GM18867 (cell line): Measurements from ENCODE around the gene CPM.
"Not testable (repeated sequence)": the region's sequence is repeated elsewhere in the genome, so short reads cannot be mapped to it uniquely, and the experiment has no call there.

Experiments used
- ATAC-seq: cut with Tn5 transposase; IDR thresholded peaks from one replicate; pipeline ENCODE4 v1.9.1; 2021; ENCODE audit warnings: mild to moderate bottlenecking, moderate library complexity; ENCODE audit not compliant: unreplicated experiment

The CPM gene

DNA sequence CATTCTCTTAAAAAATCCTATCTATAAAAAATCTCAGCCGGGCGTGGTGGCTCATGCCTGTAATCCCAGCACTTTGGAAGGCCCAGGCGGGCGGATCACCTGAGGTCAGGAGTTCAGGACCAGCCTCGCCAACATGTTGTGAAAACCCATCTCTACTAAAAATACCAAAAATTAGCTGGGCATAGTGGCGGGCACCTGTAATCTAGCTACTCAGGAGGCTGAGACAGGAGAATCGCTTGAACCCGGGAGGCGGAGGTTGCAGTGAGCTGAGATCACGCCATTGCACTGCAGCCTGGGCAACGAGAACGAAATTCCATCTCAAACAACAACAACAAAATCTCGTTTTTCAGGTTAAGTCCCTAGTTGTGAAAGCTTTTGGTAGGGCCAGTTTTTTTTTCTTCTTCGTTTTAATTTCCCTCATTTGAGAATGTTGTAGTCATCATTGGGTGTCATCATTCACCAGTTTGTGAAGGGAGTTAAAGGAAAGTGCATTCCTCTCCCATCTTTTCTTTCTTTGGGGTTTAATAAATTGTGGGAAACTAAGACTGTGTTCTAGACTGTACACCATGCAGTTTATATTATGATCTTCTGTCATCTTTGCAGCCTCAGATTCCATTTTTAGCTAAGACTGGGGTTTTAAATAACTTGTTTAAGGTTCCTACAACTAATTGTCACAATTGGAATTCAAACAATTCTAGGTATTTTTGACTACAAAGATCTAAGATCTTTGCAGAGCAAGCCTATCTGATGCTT lies 101.0 kb downstream of the CPM start:
- ATAC-seq, result no peak

DNA sequence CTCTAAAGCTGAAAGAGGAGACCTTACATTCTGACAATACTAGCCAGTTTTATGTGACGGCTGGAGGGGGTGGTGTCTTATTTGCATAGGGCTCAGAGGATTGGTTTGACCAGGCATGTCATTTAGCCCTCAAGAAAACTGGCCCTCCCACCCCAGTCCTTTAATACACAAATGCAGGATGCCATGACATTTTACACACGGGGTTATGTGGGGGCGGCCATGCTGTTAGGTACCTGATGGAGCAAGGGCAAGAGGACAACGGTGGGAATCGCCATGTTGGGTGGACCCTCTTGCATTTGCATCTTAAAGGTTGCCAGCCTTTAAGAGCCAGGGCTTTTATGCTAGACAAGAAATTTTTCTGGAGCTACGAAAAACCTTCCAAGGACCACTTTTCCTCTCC lies 101.7 kb downstream of the CPM start:
- no peak for ATAC-seq

DNA sequence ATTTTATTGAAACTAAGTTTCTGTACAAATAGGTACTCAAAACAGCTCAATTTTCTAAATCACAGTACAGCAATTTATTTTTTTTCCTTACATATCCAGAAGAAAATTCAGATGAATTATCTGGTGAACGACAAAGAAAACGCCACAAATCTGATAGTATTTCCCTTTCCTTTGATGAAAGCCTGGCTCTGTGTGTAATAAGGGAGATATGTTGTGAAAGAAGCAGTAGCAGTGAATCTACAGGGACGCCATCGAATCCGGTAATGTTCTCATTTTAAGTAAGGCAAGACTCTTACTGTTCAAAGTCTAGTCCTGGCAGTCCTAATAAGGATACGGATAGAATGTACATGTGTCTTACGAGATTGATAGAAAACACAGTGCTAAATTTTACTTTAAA lies 104.3 kb downstream of the CPM start:
- no peak for ATAC-seq

DNA sequence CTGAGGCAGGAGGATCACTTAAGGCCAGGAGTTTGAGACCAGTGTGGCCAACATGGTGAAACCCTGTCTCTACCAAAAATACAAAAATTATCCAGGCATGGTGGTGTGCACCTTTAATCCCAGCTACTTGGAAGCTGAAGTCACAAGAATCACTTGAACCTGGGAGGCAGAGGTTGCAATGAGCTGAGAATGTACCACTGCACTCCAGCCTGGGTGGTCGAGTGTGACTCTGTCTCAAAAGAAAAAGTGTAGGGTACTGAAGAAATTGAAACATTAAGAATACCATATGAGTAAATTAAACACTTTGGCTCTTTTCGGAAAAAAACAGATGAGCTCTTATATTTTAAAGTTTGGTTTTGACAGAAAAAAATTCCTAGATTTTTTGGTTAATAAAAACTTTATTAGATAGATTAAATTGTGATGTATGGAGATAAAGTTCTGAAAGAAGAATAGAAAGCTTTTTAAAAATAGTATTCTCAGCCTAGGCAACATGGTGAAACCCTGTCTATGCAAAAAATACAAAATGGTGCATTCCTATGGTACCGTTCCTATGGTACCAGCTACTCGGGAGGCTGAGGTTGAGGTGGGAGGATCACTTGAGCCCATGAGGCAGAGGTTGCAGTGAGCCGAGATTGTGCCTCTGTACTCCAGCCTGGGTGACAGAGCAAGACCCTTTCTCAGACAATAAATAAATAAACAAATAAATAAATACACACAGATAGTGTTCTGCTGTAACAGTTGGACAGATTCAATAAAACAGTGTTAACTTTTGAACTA lies 104.9 kb downstream of the CPM start:
- no peak for ATAC-seq

DNA sequence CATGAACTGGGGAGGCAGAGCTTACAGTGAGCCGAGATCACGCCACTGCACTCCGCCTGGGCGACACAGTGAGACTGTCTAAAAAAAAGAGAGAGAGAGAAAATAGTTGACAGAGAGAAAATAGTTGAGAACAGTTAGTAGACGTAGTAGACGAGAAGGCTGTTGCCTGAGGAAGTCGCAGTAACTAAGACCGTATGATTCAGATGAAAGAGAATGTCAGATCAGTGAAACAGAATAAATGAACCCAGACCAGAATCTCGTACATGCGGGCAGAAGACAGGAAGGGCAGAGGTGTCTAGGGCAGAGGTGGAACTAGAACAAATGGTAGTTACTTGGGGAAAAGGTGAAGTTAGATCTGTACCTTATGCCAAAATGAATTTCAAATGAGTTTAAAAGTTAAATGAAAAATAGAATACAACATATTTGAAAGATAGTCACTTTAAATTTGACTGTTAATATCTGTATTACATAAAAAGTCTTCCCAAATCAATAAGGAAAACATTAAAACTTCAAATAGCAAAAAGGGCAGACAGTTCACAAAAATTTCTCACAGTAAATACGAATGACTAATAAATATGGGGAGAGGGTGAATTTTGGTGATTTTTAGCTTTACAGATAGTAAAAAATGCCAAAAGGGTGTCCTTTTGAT lies 107.3 kb downstream of the CPM start:
- ATAC-seq, result no peak

DNA sequence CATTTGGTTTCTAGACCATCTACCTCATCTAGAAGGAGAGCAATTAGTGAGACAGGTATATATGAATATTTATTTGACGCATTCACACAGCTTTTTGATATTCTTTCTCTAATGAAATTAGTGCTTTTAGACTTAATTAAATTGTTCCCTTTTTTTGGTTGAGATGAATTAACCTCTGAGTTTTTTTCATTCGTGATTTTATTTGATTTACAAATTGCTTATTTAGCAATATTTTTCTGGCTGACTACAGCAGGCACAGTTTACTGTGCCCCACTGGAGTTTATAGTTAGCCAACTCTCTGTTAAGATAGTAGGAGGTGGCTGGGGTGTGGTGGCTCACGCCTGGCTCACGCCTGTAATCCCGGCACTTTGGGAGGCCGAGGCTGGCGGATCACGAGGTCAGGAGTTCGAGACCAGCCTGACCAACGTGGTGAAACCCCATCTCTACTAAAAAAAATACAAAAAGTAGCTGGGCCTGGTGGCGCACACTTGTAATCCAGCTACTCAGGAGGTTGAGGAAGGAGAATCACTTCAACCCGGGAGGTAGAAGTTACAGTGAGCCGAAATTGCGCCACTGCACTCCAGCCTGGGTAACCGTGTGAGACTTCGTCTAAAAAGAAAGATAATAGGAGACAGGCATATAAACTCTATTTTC lies 108.2 kb downstream of the CPM start:
- ATAC-seq, result no peak

DNA sequence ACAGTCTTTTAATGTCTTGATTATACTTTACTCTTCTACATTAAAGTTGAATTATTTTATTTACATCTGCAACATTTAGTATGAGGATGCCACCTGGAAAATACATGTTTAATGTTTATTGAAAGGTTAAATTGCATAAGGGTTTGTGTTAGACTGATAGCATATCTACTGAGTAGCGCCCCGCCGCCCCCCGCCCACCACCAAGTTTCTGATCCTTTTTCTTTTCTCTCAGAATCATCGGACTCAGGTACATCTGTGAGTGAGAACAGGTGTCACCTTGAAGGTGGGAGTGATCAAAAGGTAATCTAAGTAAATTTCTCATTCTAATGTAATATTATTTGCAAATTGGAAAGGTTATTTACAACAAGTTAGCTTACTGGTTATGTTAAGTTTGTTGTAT lies 108.8 kb downstream of the CPM start:
- no peak for ATAC-seq

DNA sequence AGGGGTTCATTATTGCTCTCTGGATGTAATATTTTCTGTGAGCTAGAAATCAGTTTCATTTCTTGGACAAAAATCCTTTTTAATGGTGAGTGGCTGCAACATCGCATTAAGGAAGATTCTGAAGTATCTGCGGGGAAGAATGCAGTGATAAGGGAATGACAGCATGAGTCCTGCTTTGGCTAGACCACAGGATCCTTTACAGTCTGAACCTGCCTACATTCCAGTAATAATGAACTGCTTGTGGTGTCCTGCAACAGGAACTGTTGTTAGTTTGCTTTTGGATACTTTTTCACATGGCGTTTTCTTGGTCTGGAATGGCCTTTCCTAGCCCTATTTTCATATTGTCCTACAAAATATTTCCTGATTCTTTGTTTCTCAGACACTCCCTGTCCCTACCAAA lies 109.3 kb downstream of the CPM start:
- ATAC-seq, result no peak

DNA sequence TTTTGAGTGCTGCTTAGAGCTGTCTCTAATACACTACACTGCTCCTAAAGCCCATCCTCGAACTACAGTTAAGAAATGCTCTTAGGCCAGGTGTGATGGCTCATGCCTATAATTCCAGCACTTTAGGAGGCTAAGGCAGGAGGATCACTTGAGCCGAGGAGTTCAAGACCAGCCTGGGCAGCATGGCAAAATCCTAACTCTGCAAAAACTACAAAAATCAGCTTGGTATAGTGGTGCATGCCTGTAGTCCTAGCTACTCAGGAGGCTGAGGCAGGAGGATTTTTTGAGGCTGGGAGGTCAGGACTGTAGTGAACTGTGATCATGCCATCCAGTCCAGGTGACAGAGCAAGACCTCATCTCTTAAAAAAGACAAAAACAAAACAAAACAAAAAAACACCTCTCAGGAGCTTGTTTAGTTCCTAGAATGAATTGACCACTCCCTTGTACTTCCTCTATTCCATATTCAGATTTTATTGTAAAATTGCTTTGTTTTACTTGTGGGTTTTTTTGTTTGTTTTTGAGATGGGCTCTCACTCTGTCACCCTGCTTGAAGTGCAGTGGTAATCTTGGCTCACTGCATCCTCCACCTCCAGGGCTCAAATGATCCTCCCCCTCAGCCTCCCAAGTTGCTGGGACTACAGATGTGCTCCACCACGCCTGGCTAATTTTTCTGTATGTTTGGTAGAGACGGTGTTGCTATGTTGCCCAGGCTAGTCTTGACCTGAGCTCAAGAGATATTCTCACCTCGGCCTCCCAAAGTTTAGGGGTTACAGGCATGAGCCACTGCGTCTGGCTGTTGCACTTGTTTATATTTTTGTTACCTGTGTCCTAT lies 111.4 kb downstream of the CPM start:
- ATAC-seq, result no peak

DNA sequence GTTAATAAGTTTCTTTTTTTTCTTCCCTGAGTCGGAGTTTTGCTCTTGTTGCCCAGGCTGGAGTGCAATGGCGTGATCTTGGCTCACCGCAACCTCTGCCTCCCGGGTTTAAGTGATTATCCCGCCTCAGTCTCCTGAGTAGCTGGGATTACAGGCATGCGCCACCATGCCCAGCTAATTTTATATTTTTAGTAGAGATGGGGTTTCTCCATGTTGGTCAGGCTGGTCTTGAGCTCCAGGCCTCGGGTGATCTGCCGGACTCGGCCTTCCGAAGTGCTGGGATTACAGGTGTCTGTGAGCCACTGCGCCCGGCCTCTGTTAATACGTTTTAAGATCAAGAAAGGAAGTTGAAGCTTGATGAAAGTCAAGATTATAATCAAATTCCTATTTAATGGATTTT lies 113.5 kb downstream of the CPM start:
- not testable (repeated sequence) for ATAC-seq

DNA sequence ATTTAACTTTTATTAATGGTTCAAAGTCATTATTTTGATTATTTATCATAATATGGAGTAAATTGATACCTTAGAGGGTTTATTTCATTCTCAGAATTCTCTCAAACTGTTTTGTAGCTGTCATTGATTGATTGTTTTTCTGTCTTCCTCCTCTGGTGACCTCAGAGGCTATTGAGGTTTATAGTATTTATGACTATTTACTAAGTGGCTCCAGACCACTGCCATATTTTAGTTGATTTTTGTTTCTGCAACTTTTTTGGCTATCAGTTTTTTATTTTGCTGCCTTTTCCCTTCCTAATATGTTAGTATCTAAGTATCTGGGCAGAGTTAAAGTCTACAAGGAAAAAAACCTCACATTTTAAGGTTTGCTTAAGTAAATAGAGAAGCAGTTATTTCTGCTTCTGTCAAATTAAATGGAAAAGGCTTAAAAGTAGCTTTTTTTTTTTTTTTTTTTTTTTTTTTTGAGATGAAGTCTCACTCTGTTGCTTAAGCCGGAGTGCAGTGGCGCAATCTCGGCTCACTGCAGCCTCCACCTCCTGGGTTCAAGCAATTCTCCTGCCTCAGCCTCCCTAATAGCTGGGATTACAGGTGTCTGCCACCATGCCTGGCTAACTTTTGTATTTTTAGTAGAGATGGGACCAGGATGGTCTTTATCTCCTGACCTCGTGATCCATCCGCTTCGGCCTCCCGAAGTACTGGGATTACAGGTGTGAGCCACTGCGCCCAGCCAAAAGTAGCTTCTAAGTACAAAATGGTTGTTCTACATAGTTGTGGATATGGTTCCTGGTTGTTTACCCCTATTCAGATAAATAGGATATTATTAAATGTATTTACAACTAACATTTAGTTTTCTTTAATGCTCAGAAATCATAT lies 116.8 kb downstream of the CPM start:
- ATAC-seq, result no peak

DNA sequence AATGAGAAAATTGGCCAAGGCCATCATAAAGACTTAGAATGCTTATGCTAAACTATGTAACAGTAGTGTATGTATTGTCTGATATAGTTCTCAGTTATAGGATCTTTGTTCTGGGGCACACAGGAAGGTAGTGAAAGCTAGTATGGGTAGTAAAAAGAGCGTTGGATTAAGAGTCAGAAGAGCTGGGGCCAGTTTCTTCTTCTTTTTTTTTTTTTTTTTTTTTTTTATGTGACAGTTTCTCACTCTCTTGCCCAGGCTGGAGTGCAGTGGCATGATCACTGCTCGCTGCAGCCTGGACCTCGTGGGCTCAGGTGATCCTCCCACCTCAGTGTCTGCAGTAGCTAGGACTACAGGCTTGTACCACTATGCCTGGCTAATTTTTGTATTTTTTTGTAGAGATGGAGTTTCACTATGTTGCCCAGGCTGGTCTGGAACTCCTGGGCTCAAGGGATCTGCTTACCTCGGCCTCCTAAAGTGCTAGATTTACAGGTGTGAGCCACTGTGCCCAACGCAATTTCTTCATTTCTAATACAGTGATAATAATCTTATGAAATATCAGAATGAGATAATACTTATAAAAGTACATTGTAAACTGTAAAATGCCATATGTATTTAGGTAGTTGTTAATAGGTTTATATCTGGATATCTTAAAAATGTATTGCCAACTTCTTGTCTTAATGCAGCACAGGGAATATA lies 117.6 kb downstream of the CPM start:
- no peak for ATAC-seq

DNA sequence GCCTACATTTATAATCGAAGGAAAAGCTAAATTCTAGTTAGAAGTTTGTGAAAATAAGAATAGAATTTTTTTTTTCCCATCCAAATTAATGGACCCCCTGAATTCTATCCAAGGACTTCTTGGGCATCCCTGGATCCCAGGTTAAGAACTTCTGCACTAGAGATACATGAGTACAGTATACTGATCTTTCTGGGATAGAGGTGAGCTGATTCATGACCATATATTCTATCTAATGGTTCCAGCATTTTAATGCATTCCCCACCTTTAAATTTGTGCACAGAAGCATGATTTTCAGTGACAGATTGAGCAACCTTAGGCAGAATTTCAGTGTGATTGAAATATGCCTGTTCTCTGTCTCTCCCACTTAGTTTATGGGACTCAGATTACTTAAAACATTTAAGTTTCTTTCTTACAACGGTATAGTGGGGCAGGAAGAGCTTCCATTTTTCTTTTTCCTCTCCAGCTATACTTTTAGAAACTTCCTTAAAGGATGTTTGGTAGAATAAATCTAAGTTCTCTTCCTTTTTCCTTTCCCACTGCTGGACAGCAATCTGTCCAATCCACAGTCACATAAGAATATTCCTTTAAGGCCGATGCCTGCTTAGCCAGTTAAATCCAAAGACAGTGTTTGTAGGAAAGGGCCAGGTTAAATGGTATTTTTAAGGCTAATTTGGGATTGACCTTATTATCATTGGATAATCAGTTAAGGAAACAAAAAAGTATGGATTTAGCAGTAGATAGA lies 118.3 kb downstream of the CPM start:
- no peak for ATAC-seq

DNA sequence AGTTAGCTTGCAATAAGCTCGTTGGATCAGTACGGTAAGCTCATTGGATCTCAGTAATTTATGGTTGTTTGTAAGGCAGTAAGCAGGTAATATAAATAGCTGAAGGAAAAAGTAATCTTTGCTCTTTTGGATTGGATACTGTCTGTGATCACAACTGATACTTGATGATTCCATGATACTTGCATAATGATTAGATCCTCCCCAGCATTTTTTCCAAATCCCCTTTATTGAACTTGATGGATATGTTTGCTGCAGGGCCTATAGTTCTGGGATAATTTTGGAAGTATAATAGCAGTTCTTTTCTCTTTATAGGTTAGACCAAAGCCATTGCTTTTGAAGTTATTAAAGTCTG lies 119.8 kb downstream of the CPM start:
- no peak for ATAC-seq

DNA sequence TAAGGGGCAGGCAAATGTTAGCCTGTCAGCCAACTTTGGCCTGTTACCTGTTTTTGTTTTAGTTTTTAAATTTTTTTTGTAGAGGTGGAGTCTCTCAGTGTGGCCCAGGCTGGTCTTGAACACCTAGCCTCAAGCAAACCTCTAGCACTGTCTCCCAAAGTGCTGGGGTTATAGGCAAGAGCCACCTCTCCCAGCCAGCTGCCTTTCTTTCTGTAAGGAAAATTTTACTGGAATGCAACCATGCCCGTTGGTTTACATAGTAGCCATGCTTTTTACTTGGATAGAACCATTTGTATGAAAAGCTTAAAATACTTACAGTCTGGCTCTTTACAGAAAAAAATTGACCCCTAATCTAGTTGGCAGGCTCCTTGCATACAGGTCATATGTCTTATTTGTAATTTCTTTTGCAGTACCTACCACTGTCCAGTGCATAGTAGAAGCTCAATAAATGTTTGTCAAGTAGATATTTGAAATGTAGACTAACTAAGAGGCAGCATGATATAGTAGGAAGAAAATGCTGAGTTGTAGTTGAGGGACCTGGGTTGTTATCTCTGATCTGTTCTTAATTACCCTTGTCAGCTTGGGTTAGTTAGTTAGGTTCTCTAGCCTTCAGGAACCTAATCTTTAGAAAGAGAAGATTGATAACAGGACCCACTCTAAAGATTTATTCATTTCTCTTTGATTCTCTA lies 120.3 kb downstream of the CPM start:
- no peak for ATAC-seq

DNA sequence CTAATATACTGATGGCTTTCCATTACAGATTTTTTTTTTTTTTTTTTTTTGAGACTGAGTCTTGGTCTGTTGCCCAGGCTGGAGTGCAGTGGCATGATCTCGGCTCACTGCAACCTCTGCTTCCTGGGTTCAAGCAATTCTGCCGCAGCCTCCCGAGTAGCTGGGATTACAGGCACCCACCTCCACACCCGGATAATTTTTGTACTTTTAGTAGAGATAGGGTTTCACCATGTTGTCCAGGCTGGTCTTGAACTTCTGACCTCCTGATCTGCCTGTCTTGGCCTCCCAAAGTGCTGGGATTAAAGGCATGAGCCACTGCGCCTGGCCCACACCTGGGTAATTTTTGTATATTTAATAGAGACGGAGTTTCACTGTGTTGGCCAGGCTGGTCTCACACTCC lies 121.4 kb downstream of the CPM start:
- ATAC-seq, result not testable (repeated sequence)

DNA sequence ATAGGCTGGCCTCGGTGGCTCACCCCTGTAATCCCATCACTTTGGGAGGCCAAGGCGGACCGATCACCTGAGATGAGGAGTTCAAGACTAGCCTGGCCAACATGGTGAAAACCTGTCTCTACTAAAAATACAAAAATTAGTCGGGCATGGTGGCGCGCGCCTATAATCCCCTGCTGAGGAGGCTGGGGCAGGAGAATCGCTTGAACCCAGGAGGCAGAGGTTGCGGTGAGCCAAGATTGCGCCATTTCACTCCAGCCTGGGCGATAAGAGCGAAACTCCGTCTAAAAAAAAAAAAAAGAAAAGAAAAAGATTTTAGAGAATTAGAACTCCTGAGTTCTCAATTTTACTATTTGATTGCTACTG lies 123.0 kb downstream of the CPM start:
- not testable (repeated sequence) for ATAC-seq
